Peyer's patch (tissue), 4 donors: ENCODE measurements around the gene ZNF516. TPM values are rescaled to one million over a fixed set of nuclear protein-coding genes. Genes with fewer than 3 reads are reported as not detected.
A peak's percentile ranks its signal among the peaks of the same experiment; 100 is the strongest.

Experiments
- DNase-seq, 3 donors: peaks; one replicate each; pipeline ENCODE4 v3.0.0-alpha.2; 2017 to 2019
- H3K27ac ChIP-seq, 4 donors: fragments of 200-600 bp; sonication (generic); one replicate each; pipeline ENCODE4 v1.5.1; 2016 to 2019
- H3K27me3 ChIP-seq, 2 donors: fragments of 200-600 bp; sonication (generic); one replicate each; pipeline ENCODE4 v1.5.1; 2019
- H3K36me3 ChIP-seq, 3 donors: fragments of 200-600 bp; sonication (generic); one replicate each; pipeline ENCODE4 v1.5.1; 2016 to 2019
- H3K4me1 ChIP-seq, 4 donors: fragments of 200-600 bp; sonication (generic); one replicate each; pipeline ENCODE4 v1.5.1; 2016 to 2019
- H3K4me3 ChIP-seq, 4 donors: fragments of 200-600 bp; sonication (generic); 1 replicate in 3 of 4; 2 replicates in 1 of 4; pipeline ENCODE4 v1.5.1; 2016 to 2019; ENCODE audit warnings: mild to moderate bottlenecking in 1 of 4
- H3K9me3 ChIP-seq, 4 donors: fragments of 200-600 bp; sonication (generic); one replicate each; pipeline ENCODE4 v1.5.1; 2016 to 2019; ENCODE audit warnings: mild to moderate bottlenecking in 1 of 4
- POLR2A ChIP-seq, 2 donors: fragments of 450-650 bp; IDR thresholded peaks; one replicate each; pipeline ENCODE4 v1.5.1; 2017; ENCODE audit warnings: antibody characterized with exemption in 2 of 2, mild to moderate bottlenecking in 2 of 2, moderate library complexity in 2 of 2
- total RNA-seq, 4 donors: library from RNA; depleted of rRNA; stranded (reverse); fragments of >200 nt; gene quantifications; one replicate each; pipeline ENCODE4 v1.1.0, GENCODE V29; 2016
- TF ChIP-seq, protein P1 (sequence below), 6 experiments: fragments of 450-650 bp in 4 of 6; fragments of 200-600 bp in 2 of 6; sonication (generic) in 1 of 6; IDR thresholded peaks; one replicate each; pipeline ENCODE4 v1.5.1; 2017 to 2019; ENCODE audit warnings: antibody characterized with exemption in 6 of 6, mild to moderate bottlenecking in 3 of 6, moderate library complexity in 1 of 6

The ZNF516 gene
- total RNA-seq, 4 donors from 2014 or later: 19.8 to 39.6 (median 25.7) TPM

DNA sequence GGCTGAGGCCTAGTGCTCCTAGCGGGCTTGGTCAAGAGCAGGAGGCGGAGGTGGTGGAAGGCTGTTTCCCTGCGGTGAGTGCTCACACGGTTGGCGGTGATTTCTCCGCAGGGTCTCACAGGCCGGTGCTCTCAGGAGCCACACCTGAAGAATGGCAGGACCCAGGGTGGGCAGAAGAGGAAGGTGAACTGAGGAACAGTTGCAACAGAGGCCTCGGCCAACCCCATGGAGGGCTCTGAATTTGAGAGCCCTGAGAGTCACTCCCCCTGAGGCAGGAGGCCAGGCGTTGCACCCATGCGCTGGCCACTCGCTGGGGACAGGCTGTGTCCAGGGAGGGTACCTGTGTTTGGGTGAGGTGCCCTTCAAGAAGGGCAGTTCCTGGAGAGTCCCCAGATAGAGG is 35.3 kb upstream of the ZNF516 start:
- H3K27me3 ChIP-seq: no peaks in the 10 kb centered on the region
- H3K4me3 ChIP-seq: no peak overlapping the region
- no peak overlapping the region for H3K27ac ChIP-seq
- TF ChIP-seq, protein P1, sequence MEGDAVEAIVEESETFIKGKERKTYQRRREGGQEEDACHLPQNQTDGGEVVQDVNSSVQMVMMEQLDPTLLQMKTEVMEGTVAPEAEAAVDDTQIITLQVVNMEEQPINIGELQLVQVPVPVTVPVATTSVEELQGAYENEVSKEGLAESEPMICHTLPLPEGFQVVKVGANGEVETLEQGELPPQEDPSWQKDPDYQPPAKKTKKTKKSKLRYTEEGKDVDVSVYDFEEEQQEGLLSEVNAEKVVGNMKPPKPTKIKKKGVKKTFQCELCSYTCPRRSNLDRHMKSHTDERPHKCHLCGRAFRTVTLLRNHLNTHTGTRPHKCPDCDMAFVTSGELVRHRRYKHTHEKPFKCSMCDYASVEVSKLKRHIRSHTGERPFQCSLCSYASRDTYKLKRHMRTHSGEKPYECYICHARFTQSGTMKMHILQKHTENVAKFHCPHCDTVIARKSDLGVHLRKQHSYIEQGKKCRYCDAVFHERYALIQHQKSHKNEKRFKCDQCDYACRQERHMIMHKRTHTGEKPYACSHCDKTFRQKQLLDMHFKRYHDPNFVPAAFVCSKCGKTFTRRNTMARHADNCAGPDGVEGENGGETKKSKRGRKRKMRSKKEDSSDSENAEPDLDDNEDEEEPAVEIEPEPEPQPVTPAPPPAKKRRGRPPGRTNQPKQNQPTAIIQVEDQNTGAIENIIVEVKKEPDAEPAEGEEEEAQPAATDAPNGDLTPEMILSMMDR (IDR thresholded peaks at IDR 0.05): no peak
- TF ChIP-seq POLR2A (IDR thresholded peaks at IDR 0.05): no peak
- H3K36me3 ChIP-seq: no peaks in the 10 kb centered on the region
- H3K4me1 ChIP-seq: peaks cover 0 to 5% (median 0%) of the 10 kb centered on the region in 4 donors
- H3K9me3 ChIP-seq: no peaks in the 10 kb centered on the region
- DNase-seq: no peak

DNA sequence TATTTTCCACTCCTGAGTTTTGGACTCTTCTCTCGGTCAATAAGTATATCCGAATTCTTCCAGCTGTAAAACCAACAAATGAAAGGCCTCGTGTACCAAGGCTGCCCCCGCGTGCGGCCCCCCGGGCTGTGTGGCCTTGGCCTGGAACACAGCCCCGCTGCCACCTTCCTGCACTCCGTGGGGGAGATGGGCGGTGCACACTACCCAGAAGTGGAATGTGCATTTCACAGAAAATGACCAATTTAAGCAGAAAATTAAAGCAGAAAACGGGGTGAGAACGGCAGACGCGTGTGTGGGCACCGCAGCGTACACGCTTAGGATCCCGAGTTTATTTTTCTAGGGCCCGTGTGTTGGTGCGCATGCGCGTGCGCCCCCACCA is 34.4 kb upstream of the ZNF516 start:
- Histone ChIP-seq H3K27me3 (no peaks in the 10 kb centered on the region), H3K36me3 (no peaks in the 10 kb centered on the region), H3K4me1 (peaks cover 0 to 5% (median 0%) of the 10 kb centered on the region in 4 donors), H3K9me3 (no peaks in the 10 kb centered on the region), H3K4me3 (peak overlapping the region in 2 of 4 donors; percentile 27 to 45), H3K27ac (peak overlapping the region in 3 of 4 donors; percentile 62 to 85 (median 82))
- no peak for TF ChIP-seq POLR2A (IDR thresholded peaks at IDR 0.05)
- TF ChIP-seq, protein P1 (IDR thresholded peaks at IDR 0.05): no peak
- no peak for DNase-seq

DNA sequence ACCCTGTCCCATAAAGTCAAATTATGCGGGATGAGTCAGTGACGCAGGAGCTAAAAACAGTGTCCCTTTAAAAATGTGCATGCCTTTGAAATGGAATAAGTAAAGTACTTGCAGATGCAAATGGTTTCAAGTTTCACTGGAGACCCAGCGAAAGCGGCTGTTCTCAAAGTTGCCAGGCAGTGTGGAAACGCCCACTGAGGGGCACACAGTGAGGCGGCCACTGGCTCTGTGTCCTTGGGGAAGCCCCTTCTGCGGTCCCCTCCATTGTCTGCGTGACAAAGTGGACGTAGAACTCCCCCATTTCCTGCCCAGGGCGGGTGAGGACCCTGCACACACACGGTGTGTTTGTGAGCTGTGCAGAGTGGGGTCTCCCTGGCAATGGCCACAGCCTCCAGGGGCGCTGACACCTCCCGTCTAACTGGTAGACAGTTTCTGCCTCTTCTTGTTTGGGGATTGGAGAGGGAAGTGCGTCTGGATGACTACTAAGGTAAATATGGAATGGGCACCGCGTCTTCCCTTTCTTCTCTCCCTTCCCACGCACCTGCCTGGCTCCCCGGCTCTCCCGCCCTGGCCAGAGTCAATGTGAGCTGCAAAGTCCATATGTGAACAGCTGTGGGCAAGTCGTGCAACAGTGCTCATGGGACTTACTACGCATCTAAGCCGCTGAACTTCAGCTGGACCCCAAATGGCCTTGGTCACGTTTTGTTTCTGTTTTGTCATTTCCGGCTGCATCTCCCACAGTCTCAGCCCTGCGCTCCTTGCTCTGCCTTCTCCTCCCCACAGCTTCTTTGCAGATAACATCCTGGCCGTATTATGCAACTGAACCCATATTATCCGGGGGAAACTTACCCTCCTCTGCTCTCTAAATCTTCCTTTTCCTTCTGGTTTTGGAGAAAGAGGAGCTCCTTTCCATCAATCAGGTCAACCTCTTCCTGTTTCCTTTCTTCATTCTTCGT is 33.7 kb upstream of the ZNF516 start:
- Histone ChIP-seq H3K36me3 (no peaks in the 10 kb centered on the region), H3K4me1 (peaks cover 0 to 5% (median 0%) of the 10 kb centered on the region in 4 donors), H3K27me3 (no peaks in the 10 kb centered on the region), H3K27ac (peak overlapping the region in 3 of 4 donors; percentile 62 to 85 (median 82)), H3K9me3 (no peaks in the 10 kb centered on the region), H3K4me3 (peak overlapping the region; percentile 16 to 45 (median 28))
- DNase-seq: peak in 1 of 3 donors; percentile 57
- no peak for TF ChIP-seq POLR2A (IDR thresholded peaks at IDR 0.05)
- TF ChIP-seq, protein P1 (IDR thresholded peaks at IDR 0.05): no peak

DNA sequence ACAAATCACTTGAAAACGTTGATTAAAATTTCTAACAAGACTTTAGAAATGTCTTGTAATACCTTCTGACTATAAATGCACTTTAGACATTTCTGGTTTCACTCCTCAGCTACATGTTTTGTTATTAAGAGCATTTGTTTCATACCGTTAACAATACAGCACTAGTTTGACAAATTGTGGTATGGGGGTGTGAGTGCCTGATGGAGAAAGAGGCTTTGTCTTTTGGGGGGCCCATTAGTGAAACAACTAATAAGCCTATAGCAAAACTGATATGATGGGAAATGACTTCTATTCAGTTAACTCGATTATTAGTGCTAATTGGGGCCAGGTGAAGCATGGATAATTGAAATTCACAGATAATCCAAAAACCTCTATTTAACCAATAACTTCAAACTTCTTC is 30.9 kb upstream of the ZNF516 start:
- no peaks in the 10 kb centered on the region for H3K36me3 ChIP-seq
- H3K27ac ChIP-seq: peak overlapping the region in 2 of 4 donors; percentile 33 to 72
- no peak overlapping the region for H3K4me3 ChIP-seq
- no peak for TF ChIP-seq POLR2A (IDR thresholded peaks at IDR 0.05)
- TF ChIP-seq, protein P1 (IDR thresholded peaks at IDR 0.05): no peak
- H3K27me3 ChIP-seq: no peaks in the 10 kb centered on the region
- DNase-seq: no peak
- peaks cover 0 to 5% (median 0%) of the 10 kb centered on the region in 4 donors for H3K4me1 ChIP-seq
- no peaks in the 10 kb centered on the region for H3K9me3 ChIP-seq

DNA sequence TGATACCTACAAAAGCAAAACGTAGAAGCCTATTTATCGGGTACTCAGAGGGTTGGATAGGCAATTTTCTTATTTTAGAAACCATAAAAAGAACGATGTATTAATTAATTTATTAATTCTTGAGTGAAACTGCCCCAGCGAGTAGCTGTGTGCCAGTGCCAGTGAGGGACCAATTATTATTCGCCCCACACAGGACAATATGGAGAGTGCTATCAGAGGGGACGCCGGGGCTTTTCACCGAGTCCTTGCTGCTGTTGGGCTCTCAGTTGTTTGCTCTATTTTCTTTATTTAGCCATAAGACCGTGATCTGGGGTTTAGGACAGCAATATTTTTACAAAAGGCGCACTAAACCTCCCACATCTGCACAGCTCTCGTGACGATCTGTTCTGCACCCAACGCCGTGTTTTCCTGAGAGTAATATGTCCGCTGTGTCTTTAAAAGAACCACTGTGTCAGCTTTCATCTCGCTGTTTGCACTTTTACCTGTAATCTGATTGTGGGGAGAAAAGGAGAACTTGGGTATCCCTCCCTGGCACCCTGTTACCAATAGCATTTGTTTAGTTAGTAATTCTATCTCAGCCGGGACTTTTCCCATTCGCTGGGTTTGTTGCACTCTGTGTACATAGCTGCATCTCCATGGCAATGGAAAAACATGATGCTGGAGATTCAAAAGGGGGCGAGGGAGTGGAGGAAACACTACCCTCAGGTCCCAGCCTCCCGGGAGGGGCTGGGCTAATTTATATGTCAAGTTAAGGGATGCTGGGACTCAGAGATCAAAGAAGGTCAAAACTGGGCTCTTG is 30.1 kb upstream of the ZNF516 start:
- Histone ChIP-seq H3K27me3 (no peaks in the 10 kb centered on the region), H3K9me3 (no peaks in the 10 kb centered on the region), H3K27ac (peak overlapping the region; percentile 51 to 72 (median 59)), H3K4me3 (peak overlapping the region in 3 of 4 donors; percentile 12 to 34 (median 31)), H3K36me3 (no peaks in the 10 kb centered on the region), H3K4me1 (peaks cover 0 to 5% (median 0%) of the 10 kb centered on the region in 4 donors)
- DNase-seq: no peak
- TF ChIP-seq POLR2A (IDR thresholded peaks at IDR 0.05): no peak
- TF ChIP-seq, protein P1 (IDR thresholded peaks at IDR 0.05): no peak
